CD4-positive, alpha-beta T cell treated with Interleukin-12 subunit alpha and Interleukin-12 subunit beta, for 1 hour (primary cell): Measurements from ENCODE around the gene CRPPA.
"Not testable (repeated sequence)": the region's sequence is repeated elsewhere in the genome, so short reads cannot be mapped to it uniquely, and the experiment has no call there.

Experiments
- DNase-seq: peaks from one replicate; pipeline ENCODE4 v3.0.0-alpha.2; 2020

Gene CRPPA

DNA sequence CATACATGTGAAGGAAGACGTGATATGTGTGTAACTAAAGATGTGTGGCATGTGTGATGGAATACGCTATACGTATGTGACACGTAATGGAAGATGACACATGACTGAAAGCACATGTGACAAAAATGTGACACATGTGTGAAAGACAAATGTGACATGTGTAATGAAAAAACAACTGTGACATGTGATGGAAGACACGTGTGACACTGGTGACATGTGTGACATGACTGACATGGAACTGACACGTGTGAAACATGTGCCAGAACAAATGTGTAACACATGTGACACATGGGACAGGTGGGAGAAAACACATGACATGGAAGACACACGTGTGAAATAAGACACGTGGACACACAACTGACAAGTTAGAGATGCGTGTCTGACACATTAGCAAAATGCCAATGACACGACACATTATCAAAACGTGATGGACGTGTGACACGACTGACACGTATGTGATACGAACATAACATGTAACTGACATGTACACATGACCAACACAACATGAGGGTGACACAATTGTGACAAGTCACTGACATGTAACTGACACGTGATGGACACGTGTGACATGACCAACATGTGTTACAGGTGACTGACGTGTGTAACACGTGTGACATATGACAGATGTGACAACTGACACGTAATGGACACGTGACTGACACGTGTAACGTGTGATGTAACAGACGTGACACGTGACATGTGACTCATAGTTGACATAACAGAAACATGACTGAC is 24.4 kb downstream of the CRPPA start:
- DNase-seq = no peak

DNA sequence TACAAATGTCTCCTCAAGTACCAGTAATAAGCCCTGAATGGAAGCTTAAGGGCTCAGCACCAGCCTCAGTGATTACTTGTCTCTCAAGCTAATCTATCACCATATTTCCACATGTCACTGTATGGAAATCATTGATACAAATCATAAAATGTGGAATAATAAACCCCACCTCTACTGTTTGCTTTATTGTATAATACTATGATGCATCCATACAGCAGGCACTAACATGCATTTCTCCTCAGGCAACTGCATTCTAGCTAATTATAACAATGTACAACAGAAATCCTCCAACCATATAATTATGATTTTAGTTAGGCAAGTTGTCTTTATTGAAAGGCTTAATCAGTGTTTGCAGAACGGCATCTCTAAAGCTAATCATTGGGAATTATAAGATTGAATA is 26.2 kb downstream of the CRPPA start:
- DNase-seq = no peak

DNA sequence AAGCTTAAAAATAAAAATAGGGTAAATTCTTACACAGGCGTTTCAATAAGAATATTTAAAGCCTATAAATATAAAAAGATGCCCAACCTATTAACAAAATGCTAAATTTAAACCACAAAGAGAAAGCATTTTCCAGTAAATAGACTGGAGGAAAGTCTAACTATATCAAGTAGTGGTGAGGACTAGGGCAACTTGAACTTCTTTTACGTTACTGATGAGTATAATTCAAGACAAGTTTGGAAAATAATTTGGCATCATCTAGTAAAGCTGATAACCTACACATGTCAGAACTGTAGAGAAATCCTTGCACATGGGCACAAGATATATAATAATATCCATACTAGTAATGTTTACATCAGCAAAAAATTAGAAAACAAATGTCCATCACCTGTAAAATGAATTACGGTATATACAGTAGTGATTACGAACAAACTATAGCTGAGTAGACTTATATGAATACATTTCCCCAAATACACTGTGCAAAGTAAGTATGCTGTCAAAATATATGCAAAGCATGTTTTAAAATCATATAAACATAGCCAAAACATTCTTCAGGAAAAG is 27.4 kb downstream of the CRPPA start:
- DNase-seq = no peak

DNA sequence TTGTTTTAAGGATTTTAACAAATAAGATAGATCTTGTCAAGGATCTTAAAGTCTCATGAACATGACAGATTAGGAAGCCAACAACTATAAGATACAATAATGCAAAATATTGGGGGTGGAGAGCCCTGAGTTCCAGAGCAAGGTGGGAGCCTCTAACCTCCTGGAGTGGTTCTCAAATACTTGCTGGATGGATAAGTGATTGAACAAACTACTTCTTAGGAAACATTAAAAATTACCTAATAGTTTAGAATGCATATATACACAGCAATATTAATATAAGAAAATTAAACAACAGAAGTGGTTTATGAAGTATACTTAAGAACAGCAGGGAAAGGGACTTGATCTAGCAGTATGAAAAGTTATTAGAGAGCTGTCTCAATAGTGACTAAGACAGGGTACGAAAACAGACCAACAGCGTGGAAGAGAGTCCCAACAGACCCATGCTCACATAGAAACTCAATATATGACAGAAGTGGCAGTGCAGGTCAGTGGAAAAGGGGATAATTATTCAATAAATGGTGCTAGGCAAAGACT is 28.3 kb downstream of the CRPPA start:
- DNase-seq = no peak

DNA sequence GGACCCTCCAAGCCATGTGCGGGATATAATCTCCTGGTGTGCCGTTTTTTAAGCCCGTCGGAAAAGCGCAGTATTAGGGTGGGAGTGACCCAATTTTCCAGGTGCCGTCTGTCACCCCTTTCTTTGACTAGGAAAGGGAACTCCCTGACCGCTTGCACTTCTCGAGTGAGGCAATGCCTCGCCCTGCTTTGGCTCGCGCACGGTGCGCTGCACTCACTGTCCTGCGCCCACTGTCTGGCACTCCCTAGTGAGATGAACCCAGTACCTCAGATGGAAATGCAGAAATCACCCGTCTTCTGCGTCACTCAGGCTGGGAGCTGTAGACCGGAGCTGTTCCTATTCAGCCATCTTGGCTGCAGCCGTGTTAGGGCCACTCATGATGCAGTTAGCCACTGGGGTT is 37.6 kb downstream of the CRPPA start:
- not testable (repeated sequence) for DNase-seq

DNA sequence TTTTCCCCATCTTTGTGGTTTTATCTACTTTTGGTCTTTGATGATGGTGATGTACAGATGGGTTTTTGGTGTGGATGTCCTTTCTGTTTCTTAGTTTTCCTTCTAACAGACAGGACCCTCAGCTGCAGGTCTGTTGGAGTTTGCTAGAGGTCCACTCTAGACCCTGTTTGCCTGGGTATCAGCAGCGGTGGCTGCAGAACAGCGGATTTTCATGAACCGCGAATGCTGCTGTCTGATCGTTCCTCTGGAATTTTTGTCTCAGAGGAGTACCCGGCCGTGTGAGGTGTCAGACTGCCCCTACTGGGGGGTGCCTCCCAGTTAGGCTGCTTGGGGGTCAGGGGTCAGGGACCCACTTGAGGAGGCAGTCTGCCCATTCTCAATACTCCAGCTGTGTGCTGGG is 38.2 kb downstream of the CRPPA start:
- DNase-seq = not testable (repeated sequence)
